ENCODE measurements around the gene SRD5A1.

SRD5A1 gene

DNA sequence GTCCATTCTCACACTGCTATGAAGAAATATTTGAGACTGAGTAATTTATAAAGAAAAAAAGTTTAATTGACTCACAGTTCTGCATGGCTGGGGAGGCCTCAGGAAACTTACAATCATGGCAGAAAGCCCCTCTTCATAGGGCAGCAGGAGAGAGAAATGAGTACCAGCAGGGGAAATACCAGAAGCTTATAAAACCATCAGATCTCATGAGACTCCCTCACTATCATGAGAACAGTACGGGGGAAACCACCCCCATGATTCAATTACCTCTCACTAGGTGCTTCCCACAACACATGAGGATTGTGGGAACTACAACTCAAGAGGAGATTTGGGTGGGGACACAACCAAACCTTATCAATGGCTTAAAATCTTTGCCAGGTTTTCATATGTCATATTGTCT, 59.7 kb downstream of the SRD5A1 start:
- no peak for DNase-seq

DNA sequence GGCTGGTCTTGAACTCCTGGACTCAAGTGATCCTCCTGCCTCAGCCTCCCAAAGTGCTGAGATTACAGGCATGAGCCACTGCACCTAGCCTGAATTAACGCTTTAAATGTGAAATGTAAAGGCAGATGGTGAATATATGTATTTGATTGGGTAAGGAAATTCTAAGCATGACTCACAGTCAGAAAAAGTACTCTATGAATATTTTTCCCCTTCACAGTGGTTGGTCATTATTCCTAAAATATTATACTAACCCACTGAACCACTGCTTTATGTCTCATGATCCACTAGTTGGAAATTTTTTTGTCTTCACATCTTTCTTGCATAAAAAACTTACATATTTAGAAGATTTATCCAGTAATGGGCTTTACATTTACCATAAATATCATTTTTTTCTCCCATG, 65.5 kb downstream of the SRD5A1 start:
- no peak for DNase-seq

DNA sequence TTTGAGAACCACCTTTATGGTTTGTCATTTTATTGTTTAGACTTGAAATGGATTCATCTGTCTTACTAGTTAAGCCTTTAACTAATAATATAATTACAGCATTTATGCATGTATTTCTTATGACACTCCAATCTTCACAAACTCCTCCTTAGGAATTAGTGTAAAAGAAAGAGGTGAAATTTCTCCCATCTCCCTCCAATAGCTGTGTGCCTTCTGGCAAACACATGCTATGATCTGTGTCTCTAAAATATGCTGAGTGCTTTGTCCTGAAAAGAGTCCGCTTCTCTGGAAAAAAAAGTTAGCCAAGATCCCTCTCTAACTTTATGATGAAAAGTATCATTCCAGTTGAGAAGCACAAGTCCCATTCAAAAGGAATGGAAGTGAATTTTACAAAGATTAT, 66.1 kb downstream of the SRD5A1 start:
- DNase-seq, result no peak

DNA sequence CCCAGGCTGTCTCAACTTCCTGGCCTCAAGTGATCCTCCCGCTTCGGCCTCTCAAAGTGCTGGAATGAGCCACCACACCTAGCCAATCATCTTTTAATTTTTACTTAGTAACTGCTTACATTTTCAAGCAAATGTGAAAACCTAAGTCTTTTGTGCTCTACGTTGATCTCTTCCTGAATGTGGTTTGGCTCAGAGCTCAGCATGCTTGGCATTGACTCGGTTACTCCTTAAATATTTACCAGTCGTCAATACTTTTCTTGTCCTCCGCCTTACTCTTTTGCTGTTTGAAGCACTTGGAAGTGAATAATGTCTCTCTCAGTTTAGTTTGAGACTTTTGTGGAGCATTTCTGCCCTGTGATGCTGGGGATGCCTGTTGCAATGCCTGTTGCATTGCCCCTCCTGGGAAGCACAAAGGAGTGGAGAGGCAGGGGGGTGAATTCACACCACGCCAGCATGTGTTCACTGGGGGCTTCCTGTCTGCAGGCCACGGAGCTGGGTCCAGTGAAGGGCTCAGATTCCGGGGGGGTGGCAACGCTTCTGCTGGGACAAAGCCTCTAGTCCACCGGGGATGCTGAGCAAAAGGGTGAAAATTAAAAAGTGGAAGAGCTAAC, 66.9 kb downstream of the SRD5A1 start:
- no peak for DNase-seq

DNA sequence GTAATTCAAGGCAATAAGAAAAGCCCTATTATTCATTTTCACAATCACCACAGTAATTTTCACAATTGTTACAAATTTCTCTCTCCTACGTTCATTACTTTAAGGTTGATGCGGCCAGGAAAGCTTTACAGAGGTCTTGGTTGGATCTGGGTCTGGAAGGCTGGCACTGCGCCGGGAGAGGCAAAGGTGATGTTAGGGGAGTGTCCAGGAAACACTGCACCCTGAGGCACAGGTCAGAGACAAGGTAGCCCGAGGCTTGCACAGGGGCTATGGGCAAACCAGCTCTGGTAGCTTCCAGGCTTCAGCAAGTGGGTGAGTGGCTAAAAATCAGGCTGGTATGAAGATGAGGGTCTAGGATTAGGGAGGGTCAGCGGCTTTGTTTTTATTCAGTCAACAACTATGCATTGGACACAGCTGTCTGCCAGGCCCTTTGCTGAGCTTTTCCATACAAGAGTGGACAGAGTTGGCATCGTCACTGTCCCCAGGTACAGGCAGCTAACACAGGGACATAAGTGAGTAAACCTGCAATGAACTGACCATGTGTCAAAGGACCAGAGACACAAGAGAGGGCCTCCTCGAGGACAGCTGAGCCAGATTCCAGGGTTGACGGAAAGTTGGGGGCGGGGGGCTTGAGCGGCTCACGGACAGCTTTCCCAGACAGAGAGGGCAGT, 67.6 kb downstream of the SRD5A1 start:
- DNase-seq, result no peak

DNA sequence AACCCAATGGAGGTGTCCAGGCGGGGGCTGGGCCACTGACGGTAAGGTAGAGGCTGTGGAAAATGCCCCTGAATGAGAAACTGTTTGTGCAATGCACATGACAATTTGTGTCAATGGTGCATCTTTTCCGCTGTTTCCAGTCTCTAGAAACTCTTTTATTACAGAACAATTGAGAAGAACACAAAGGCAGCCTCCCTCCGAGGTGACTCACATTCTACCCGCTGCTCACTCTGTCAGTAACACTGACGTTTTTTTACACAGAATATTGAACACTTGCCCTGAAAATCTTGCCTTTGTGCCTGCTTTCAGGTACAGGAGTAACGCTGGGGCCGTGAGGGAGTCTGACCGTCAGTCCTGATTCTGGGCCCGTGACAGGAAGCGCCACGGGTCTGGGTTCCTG, 68.3 kb downstream of the SRD5A1 start:
- no peak for DNase-seq

DNA sequence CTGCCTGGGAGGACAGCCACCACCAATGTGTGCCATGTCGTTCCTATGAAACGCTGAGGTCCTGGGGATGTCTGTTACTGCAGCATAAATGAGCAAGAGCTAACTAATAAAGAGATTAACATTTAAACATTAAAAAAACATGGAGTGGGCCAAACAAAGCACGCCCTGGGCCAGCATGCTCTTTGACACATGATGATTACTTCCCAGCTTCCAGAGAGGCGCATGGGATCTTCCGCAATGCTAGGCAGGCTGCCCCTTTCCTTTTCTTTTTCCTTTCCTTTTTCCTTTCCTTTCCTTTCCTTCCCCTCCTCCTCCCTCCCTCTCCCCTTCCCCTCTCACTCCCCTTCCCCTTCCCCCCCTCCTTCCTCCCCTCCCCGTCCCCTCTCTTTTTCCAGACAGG, 69.4 kb downstream of the SRD5A1 start:
- DNase-seq, result no peak

DNA sequence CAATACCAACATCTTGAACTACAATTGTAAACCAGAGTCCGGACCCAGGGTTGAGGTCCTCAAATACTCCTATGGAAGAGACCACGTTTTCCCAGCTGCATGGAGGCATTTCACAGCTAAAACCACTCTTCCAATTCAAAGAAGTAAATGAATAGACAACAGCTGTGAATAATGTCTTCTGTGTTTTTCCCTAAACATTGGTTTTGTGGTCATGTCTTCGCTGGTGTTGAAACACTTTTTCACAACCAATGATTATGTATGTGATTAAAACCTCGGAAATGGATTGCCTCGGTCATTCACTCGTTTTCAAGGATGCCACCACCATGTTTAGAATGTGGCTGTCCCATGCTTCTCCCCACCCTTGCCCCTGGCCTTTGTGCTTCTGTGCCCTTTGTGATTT, 70.6 kb downstream of the SRD5A1 start:
- no peak for DNase-seq

DNA sequence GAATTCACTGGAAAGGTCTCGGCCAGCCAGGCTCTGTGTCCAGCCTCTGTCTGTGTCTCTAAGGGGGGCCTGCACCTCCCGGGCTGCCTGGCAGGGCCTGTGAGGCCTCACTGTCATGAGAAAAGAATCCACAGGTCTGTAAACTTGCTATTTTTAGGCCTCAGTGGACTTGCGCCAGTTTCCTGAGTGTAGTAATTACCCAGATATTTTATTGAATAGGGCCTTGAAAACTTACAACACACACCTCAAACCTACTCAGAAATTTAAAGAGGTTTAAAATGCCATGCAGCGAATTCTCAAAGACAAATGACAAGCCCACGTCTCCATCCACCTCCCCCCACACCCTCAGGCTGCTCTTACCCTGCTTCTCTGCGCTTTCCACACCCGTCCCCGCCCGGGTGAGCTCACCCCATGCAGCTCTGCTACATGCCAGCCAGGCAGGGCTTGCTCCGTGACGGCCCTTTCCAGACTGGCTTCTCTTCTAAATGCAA, 71.2 kb downstream of the SRD5A1 start:
- no peak for DNase-seq

DNA sequence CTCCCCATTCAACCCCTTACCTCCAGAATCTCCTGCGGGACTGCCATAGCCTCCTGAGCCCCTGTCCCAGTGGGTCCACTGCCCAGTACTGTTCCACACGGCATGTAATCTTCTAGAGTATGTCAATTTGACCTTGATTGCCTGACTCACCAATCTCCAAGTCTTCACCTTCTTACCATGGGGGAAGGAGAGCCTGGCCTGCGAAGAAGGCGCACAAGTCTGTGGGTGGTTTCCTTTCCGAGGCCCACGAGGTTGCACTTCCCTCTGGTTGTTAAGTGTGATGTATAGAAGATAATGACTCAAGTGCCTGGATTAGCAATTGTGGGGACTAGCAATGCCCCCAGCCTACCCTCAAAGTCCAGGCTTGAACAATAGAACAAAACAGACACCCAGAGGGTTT, 71.8 kb downstream of the SRD5A1 start:
- no peak for DNase-seq

DNA sequence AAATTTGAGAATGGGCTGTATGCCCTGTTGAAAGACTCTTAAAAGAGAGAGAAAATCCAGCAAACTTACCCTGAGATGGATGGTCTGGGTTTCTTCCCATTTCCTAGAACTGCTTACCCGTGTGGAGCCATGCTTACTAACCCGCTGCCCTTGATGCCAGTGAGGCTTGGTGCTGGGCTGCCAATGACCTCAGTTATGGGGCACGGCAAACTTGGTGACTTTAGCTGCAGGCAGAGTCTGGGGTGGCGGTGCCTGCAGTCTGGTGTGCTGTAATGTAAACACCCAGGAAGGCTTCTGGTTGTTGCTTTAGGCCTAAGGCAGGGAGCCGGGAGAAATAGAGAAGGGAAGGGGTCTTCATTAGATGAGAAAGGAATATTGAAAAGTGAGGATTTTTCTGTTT, 72.7 kb downstream of the SRD5A1 start:
- DNase-seq, result no peak

DNA sequence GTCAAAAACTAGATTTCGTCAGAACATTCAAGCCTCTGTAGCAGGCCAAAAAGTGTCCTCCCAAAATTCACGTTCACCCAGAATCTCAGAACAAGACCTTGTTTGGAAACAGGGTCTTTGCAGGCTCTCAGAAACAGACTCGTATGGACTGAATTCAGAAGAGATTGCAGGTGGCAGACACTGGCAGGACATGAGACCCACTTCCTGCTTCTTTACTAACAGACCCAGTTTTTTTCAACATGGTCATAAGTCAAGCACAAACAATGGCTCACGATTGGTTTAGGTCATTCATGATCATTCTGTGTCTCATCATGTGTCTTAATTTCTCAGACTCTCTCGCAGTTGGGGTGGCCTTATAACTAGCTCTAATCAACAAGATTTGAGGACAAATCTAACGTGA, 74.6 kb downstream of the SRD5A1 start:
- DNase-seq, result no peak

DNA sequence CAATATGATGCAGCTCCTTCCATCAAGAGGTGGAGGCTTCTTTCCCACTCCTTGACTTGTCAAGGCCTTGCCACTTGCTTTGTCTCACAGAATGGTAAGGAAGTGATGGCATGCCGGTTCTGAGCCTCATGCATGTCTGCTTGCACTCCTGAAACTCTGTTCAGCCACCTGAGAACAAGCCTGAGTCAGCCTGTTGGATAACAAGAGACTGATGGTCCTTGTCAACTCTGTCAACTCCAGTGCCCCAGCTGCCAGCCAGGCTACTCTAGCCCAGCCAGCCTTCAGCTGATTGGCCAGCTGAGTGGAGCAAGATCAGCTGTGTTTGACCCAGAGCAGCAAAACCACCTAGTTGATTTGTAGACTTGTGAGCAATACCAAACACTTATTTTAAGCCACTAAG, 75.6 kb downstream of the SRD5A1 start:
- DNase-seq, result no peak

DNA sequence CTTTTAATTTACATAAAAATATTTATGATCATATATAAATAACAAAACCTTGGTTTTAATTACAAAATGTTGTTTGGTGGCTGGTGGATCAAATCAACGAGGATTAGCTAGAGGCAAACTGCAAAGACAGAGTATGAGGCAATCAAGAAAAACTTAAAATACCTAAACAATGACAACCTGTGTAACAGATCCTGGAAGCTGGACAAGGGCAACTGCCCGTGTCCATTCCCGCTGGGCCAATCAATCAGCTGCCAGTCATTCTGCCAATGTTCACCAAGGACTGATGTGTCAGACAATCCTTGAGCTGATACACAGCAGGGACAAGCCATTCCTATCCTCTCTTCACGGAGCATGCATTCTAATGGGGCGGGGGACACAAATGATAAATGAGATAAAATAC, 76.8 kb downstream of the SRD5A1 start:
- no peak for DNase-seq

DNA sequence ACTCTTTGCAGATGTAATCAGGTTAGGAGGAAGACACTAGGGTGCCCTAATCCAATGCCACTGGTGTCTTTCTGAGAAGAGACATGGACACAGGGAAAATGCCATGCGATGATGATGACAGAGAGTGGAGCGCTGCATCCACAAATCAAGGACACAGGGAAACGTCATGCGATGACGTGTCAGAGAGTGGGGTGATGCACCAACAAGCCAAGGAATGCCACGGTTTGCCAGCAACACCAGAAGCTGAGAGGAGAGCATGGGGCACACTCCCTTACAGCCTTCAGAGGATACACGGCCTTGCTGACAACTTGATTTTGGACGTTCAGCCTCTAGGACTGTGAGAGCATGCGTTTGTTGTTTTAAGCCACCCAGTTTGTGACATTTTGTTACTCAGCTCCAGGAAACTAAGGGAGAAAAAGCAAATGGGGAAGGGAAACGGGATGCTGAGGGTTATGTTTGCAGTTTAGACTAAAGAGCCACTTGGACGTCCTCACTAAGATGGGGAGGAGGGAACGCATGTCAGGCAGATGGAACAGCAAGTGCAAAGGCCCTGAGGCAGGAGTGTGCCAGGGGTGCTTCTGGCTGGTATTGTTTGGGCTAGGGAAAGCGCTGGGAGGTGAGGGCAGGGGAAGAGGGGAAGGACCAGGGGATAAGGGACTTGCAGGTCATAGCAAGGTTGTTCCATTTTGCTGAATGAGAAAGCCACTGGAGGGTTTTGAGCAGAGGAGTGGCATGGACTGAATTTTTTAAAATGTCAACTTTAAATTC, 77.5 kb downstream of the SRD5A1 start:
- no peak for DNase-seq

DNA sequence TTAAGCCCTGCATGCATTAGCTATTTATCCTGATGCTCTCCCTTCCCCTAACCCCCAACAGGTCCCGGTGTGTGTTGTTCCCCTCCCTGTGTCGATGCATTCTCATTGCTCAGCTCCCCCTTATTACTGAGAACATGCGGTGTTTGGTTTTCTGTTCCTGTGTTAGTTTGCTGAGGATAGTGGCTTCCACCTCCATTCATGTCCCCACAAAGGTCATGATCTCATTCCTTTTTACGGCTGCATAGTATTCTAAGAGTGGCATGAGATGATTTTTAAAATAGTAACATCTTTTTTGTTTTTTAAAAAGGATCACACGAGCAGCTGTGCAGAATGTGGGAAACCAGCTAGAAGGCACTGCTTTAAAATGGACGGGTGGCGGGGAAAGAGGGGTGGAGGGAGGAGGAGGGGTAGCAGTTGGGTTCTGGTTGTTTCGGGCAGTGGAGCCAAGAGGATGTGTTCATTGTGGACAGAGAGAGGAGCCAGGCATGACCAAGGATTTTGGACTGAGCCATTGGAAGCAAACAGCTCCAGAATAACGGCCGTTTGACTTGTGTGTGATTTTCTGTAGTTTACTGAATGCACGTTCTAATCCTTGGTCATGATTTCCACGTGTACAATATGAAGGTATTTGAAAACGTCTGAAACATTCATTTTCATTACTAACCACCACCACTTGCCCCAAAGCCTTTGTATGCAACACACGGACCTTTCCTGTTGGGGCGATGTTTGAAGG, 78.3 kb downstream of the SRD5A1 start:
- DNase-seq, result no peak

DNA sequence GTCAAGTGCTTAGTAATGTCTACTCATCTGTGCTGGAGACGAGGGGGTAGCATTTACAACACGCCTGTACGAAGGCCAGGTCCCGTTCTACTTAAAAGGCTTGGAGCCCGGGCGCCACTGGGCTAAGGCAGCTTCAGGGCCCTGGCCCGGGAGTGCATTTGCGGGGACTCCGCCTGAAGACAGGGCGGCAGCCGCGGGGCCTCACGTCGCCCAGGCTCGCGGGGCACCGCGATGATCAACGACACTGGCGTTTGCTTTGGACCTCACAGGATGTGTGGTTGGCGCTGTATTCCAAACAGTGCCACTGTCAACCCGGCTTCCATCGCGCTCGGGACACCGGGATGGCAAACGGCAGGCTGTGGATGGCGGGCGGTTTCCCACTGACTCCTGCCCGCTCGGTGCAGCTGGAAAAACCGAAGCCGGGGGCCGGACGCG, 78.9 kb downstream of the SRD5A1 start:
- peak; percentile 52 for DNase-seq

DNA sequence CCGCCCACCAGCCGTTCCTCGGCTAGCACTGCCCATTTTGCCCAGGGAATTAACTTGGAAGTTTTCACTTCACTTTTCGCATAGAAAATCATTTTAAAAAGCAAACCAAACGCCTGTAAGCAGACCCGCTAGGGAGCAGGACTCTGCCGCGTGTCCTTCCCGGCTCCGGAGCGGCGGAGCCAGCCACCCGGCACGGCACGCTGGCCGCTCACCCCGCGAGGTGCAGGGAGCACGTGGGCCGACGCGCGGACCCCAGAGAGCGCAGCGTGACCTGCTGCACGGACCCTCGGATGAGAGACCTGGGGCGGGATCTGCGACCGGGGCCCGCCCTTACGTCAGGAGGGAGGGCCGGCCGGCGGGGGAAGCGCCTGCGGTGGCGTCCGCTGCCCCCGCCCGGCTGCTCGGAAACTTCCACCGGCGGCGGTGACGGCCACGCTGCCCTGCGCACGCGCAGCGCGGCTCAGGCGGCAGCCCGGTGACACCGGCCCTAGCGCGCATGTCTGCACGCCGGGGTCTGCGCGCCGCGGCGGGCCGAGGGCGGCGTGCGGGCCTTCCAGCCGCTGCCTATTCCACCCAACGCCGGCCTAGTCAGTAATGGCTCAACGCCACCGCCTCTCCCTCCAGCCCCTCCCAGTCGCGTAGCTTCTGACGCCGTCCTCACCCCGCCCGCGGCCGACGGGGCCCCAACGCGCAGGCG, 79.5 kb downstream of the SRD5A1 start:
- peak; percentile 97 for DNase-seq

DNA sequence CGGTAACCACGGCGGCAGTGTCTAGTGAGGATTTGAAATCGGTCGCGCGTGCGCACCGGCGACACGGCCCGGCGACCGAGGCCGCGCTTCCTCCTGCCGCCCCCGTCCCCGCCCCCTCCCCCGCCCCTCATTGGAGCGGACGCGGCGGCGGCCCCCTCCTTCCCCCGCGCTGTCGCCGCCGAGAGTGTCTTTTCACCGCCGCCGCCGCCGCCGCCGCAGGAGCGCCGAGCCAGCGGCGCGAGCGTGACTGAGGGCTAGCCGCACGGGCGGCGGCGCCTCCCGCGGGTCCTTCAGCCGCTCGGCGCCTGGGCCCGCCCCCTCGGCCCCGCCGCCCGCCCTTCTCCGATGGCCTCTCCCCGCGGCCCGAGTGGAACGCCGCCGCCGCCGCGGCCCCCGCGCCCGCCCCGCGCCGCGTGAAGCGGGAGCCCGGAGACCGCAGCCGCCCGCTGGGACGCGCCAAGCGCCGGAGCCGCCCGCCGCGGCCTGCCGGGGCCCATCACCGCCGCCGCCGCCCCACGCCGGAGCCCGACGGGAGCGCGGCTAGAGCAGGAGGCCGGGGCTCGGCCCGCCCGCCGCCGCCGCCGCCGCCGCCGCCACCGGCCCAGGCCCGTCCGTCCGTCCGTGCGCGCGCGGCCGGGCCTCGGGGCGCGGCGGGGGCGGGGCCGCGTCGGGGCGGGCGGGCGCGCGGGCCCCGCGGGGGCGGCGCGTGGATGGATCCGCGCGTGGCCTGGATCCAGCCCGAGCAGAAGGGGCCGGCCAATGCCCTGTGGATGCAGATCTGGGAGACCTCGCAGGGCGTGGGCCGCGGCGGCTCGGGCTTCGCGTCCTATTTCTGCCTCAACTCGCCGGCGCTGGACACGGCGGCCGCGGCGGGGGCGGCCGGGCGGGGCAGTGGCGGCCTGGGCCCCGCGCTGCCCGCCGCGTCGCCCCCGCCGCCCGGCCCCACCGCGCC, 80.3 kb downstream of the SRD5A1 start, which contains the start of gene TENT4A:
Gene TENT4A, plus strand, starts transcription at position 159 of the 952 bp plus-strand sequence. Its CDS starts 552 bp downstream, at position 711.
- no peak for DNase-seq

DNA sequence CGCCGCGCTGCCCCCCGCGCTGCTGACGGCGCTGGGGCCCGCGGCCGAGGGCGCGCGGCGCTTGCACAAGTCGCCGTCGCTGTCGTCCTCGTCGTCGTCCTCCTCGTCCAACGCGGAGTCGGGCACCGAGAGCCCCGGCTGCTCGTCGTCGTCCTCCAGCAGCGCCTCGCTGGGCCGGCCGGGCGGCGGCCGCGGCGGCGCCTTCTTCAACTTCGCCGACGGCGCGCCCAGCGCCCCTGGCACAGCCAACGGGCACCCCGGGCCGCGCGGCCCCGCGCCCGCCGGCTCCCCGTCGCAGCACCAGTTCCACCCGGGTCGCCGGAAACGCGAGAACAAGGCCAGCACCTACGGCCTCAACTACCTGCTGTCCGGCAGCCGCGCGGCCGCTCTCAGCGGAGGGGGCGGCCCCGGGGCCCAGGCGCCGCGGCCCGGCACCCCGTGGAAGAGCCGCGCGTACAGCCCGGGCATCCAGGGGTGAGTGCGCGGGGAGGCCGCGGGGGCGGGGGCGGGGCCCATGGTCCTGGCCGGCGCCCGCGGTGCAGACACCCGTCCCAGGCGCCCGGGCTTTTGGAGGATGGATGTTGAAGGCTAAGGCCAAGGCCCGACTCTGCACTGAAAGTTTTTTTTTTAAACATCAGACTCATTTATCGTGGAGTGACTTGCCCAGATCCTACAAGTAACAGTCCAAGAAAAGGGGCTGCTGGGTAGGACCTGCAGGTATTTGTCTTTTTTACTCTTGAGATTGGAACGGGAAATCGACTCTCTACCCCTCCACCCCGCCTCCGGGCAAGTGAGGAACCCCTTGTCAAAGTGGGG, 81.2 kb downstream of the SRD5A1 start:
- no peak for DNase-seq

DNA sequence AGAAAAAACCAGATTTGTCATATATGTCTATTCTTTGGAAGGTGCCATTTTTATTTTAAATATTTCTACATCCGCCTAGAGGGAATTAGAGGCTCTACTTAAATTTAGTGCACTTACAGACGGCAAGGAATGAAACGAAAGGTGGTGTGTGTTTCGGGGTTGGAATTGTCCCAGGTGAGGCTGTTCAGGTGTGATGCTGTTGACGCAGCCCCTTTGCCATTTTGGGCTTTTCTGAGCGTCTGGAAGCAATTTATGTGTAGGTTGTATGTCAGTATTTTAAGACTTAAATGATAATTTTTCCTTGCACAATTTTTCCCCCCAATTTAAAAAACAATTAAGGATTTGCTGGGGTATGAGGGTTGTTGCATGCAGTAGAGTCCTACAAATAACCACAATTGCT, 82.0 kb downstream of the SRD5A1 start:
- DNase-seq, result no peak
